ENCODE results near the gene ARHGAP6. TPM values are rescaled to one million over a fixed set of nuclear protein-coding genes. Genes with fewer than 3 reads are reported as not detected.

The ARHGAP6 gene
- total and polyA plus RNA-seq, 2 experiments from 2014 or later = 0.08 to 0.54 TPM

DNA sequence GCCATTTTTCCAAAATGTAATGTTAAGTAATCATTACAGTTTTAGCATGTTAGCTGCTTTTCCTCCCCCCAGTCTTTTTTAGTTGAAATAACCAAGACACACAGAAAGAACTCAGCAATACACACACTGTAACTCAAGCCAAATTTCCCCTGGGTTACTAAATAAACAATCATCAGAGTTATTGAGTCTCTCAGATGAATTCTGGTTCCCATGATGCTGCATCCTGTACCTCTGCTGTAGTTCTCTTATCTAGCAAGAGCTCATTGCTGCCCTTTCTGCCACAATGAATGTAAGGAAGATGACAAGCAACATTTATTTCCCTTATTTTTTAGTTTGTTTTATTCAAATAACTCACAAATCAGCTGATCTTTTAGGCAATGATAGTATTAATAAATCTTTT lies 185.1 kb downstream of the ARHGAP6 start:
- TF ChIP-seq EZH2phosphoT487 (IDR thresholded peaks at IDR 0.05; ENCODE audit: insufficient read depth, low read depth) = no peak
- TF ChIP-seq EZH2 (IDR thresholded peaks at IDR 0.05; ENCODE audit: insufficient read depth, poor library complexity, severe bottlenecking) = no peak
- DNase-seq = no peak
- Histone ChIP-seq H3K4me1 (ENCODE audit: insufficient read depth) (no peaks in the 10 kb centered on the region), H3K4me2 (ENCODE audit: unreplicated experiment) (no peak overlapping the region), H3K4me3 (no peak overlapping the region), H3K36me3 (ENCODE audit: low read depth) (no peaks in the 10 kb centered on the region), H3K27ac (no peak overlapping the region), H2AFZ (no peak overlapping the region), H3K79me2 (ENCODE audit: insufficient read depth) (no peaks in the 10 kb centered on the region), H3K9me2 (ENCODE audit: insufficient read depth) (no peaks in the 10 kb centered on the region), H3K9ac (no peak overlapping the region), H3K27me3 (replicated peaks; ENCODE audit: insufficient read depth) (no peaks in the 10 kb centered on the region), H4K20me1 (ENCODE audit: insufficient read depth) (no peaks in the 10 kb centered on the region), H3K9me3 (ENCODE audit: low read depth) (no peaks in the 10 kb centered on the region), H3F3A (ENCODE audit: insufficient read depth) (no peaks in the 10 kb centered on the region)
- in situ Hi-C loops (cut with MboI) = no loop called here

- H3K4me3 ChIP-seq = no peak overlapping the region
- no peaks in the 10 kb centered on the region for H3K9me3 ChIP-seq (ENCODE audit: low read depth)
- WGBS, 2 experiments (ENCODE audit: low coverage in 1 of 2, low lambda C conversion rate in 2 of 2, missing lambda C conversion rate in 2 of 2) = 92 to 95% methylated on average over 3 of the region's 3 CpGs
- H3K79me2 ChIP-seq (ENCODE audit: insufficient read depth) = no peaks in the 10 kb centered on the region
- no peak overlapping the region for H3K27ac ChIP-seq
- no peak overlapping the region for H2AFZ ChIP-seq
- no peaks in the 10 kb centered on the region for H3K27me3 ChIP-seq (replicated peaks; ENCODE audit: insufficient read depth)
- TF ChIP-seq EZH2phosphoT487 (IDR thresholded peaks at IDR 0.05; ENCODE audit: insufficient read depth, low read depth) (no peak), EZH2 (IDR thresholded peaks at IDR 0.05; ENCODE audit: insufficient read depth, poor library complexity, severe bottlenecking) (no peak)
- no peaks in the 10 kb centered on the region for H3K4me1 ChIP-seq (ENCODE audit: insufficient read depth)
- no peaks in the 10 kb centered on the region for H4K20me1 ChIP-seq (ENCODE audit: insufficient read depth)
- H3K36me3 ChIP-seq (ENCODE audit: low read depth) = no peaks in the 10 kb centered on the region
- no peaks in the 10 kb centered on the region for H3F3A ChIP-seq (ENCODE audit: insufficient read depth)
- no peak overlapping the region for H3K9ac ChIP-seq
- no peak for DNase-seq
- in situ Hi-C loops (cut with MboI) = no loop called here
- no peaks in the 10 kb centered on the region for H3K9me2 ChIP-seq (ENCODE audit: insufficient read depth)
- no peak overlapping the region for H3K4me2 ChIP-seq (ENCODE audit: unreplicated experiment)
Measured at GRCh38 chrX:11478911-11479310, 186.8 kb downstream of the ARHGAP6 start.

- H3K9me3 ChIP-seq (ENCODE audit: low read depth) = no peaks in the 10 kb centered on the region
- H3K79me2 ChIP-seq (ENCODE audit: insufficient read depth) = no peaks in the 10 kb centered on the region
- H4K20me1 ChIP-seq (ENCODE audit: insufficient read depth) = no peaks in the 10 kb centered on the region
- no peak for TF ChIP-seq EZH2phosphoT487 (IDR thresholded peaks at IDR 0.05; ENCODE audit: insufficient read depth, low read depth)
- TF ChIP-seq EZH2 (IDR thresholded peaks at IDR 0.05; ENCODE audit: insufficient read depth, poor library complexity, severe bottlenecking) = no peak
- no peaks in the 10 kb centered on the region for H3K36me3 ChIP-seq (ENCODE audit: low read depth)
- H2AFZ ChIP-seq = no peak overlapping the region
- 89 to 92% methylated on average over 1 of the region's 1 CpG for WGBS, 2 experiments (ENCODE audit: low coverage in 1 of 2, low lambda C conversion rate in 2 of 2, missing lambda C conversion rate in 2 of 2)
- H3K9ac ChIP-seq = no peak overlapping the region
- H3K27ac ChIP-seq = no peak overlapping the region
- H3K4me1 ChIP-seq (ENCODE audit: insufficient read depth) = no peaks in the 10 kb centered on the region
- in situ Hi-C loops (cut with MboI) = no loop called here
- H3K4me3 ChIP-seq = no peak overlapping the region
- no peaks in the 10 kb centered on the region for H3K9me2 ChIP-seq (ENCODE audit: insufficient read depth)
- H3K27me3 ChIP-seq (replicated peaks; ENCODE audit: insufficient read depth) = no peaks in the 10 kb centered on the region
- no peak for DNase-seq
- no peak overlapping the region for H3K4me2 ChIP-seq (ENCODE audit: unreplicated experiment)
- H3F3A ChIP-seq (ENCODE audit: insufficient read depth) = no peaks in the 10 kb centered on the region
Measured at GRCh38 chrX:11478026-11478425, 187.7 kb downstream of the ARHGAP6 start.

GRCh38 chrX:11474576-11474975 lies 191.1 kb downstream of the ARHGAP6 start:
- TF ChIP-seq EZH2phosphoT487 (IDR thresholded peaks at IDR 0.05; ENCODE audit: insufficient read depth, low read depth) (no peak), EZH2 (IDR thresholded peaks at IDR 0.05; ENCODE audit: insufficient read depth, poor library complexity, severe bottlenecking) (no peak)
- no peaks in the 10 kb centered on the region for H3K9me3 ChIP-seq (ENCODE audit: low read depth)
- no peak overlapping the region for H3K4me3 ChIP-seq
- no peaks in the 10 kb centered on the region for H3K79me2 ChIP-seq (ENCODE audit: insufficient read depth)
- no peak overlapping the region for H3K4me2 ChIP-seq (ENCODE audit: unreplicated experiment)
- H3K36me3 ChIP-seq (ENCODE audit: low read depth) = no peaks in the 10 kb centered on the region
- in situ Hi-C loops (cut with MboI) = no loop called here
- H3K4me1 ChIP-seq (ENCODE audit: insufficient read depth) = peaks cover 19% of the 10 kb centered on the region
- H2AFZ ChIP-seq = no peak overlapping the region
- no peaks in the 10 kb centered on the region for H4K20me1 ChIP-seq (ENCODE audit: insufficient read depth)
- no peaks in the 10 kb centered on the region for H3F3A ChIP-seq (ENCODE audit: insufficient read depth)
- no peak overlapping the region for H3K27ac ChIP-seq
- H3K27me3 ChIP-seq (replicated peaks; ENCODE audit: insufficient read depth) = no peaks in the 10 kb centered on the region
- peak; percentile 3 for DNase-seq
- no peaks in the 10 kb centered on the region for H3K9me2 ChIP-seq (ENCODE audit: insufficient read depth)
- H3K9ac ChIP-seq = no peak overlapping the region

DNA sequence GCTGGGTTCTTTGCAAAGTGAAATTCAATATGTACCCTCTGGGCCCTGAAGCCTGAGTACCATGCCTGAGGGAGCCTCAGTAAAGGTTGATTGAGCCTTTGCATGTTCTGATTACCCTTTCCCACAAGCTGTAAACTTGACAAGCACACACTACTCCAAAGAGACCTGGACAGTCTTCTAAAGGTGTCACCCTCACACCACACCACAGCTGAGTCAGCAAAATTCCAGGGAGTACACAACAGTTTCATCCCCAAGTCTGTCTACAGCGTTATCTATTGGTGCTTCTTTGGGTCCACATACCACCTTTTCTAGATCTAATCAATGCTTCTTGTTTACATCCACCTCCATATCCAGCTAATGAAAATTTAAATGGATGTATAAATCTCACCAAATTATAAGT lies 191.7 kb downstream of the ARHGAP6 start:
- Histone ChIP-seq H3K36me3 (ENCODE audit: low read depth) (no peaks in the 10 kb centered on the region), H3K9me3 (ENCODE audit: low read depth) (no peaks in the 10 kb centered on the region), H3K4me2 (ENCODE audit: unreplicated experiment) (no peak overlapping the region), H3K27me3 (replicated peaks; ENCODE audit: insufficient read depth) (no peaks in the 10 kb centered on the region), H3K4me3 (no peak overlapping the region), H3K9me2 (ENCODE audit: insufficient read depth) (no peaks in the 10 kb centered on the region), H4K20me1 (ENCODE audit: insufficient read depth) (no peaks in the 10 kb centered on the region), H3K9ac (no peak overlapping the region), H3K79me2 (ENCODE audit: insufficient read depth) (no peaks in the 10 kb centered on the region), H3K27ac (no peak overlapping the region), H3K4me1 (ENCODE audit: insufficient read depth) (peaks cover 19% of the 10 kb centered on the region), H3F3A (ENCODE audit: insufficient read depth) (no peaks in the 10 kb centered on the region), H2AFZ (no peak overlapping the region)
- no peak for TF ChIP-seq EZH2phosphoT487 (IDR thresholded peaks at IDR 0.05; ENCODE audit: insufficient read depth, low read depth)
- DNase-seq = no peak
- in situ Hi-C loops (cut with MboI) = no loop called here
- 94 to 95% methylated on average over 1 of the region's 1 CpG for WGBS, 2 experiments (ENCODE audit: low coverage in 1 of 2, low lambda C conversion rate in 2 of 2, missing lambda C conversion rate in 2 of 2)

Measured in GM23248 (cell line).